H1 (cell line): ENCODE measurements around the gene PATJ. TPM values are rescaled to one million over a fixed set of nuclear protein-coding genes. Genes with fewer than 3 reads are reported as not detected.

Source experiments
- CTCF ChIA-PET: fragments of 300-600 bp; sonication (Branson Sonifier 250); formaldehyde crosslinking; loops from one replicate; lab custom pipeline; 2021; ENCODE audit not compliant: partially characterized antibody; lab: Charles Lee
- POLR2A ChIA-PET: fragments of 300-600 bp; sonication (Branson Sonifier 250); formaldehyde crosslinking; loops from one replicate; lab custom pipeline; 2021; ENCODE audit warnings: inconsistent platforms; ENCODE audit not compliant: partially characterized antibody; lab: Charles Lee
- DNase-seq, 2 experiments: peaks; one replicate each; pipeline versions ENCODE4 v3.0.0 to v3.0.0-alpha.2; 2010 to 2022; ENCODE audit warnings: low spot score in 2 of 2, low read depth in 1 of 2, mixed read lengths in 1 of 2
- FAIRE-seq: peaks from 2 replicates; lab custom pipeline; 2011; peaks lifted over from hg19 to GRCh38; lab: Jason Lieb, UNC
- H2AFZ ChIP-seq: 2 replicates; pipeline ENCODE4 v1.8.1; 2012; ENCODE audit warnings: low read length, inconsistent platforms
- H2AK5ac ChIP-seq: 2 replicates; pipeline ENCODE4 v1.6.1; 2013; ENCODE audit warnings: low read depth, low read length
- H2BK120ac ChIP-seq: replicated peaks from 2 replicates; pipeline ENCODE3; 2013; ENCODE audit warnings: low read depth, low read length, inconsistent platforms
- H2BK12ac ChIP-seq: 2 replicates; pipeline ENCODE4 v1.6.1; 2013; ENCODE audit warnings: low read depth, low read length
- H2BK15ac ChIP-seq: 2 replicates; pipeline ENCODE4 v1.6.1; 2013; ENCODE audit warnings: low read length
- H2BK20ac ChIP-seq: 2 replicates; pipeline ENCODE4 v1.6.1; 2013; ENCODE audit warnings: low read length
- H2BK5ac ChIP-seq: 2 replicates; pipeline ENCODE4 v1.6.1; 2013; ENCODE audit warnings: low read depth, low read length
- H3K14ac ChIP-seq: 2 replicates; pipeline ENCODE4 v1.6.1; 2013; ENCODE audit warnings: inconsistent platforms; ENCODE audit not compliant: insufficient read length
- H3K18ac ChIP-seq: 2 replicates; pipeline ENCODE4 v1.6.1; 2013; ENCODE audit warnings: low read length; ENCODE audit errors: extremely low read depth
- H3K23ac ChIP-seq: 2 replicates; pipeline ENCODE4 v1.6.1; 2013; ENCODE audit warnings: inconsistent platforms; ENCODE audit not compliant: insufficient read length
- H3K23me2 ChIP-seq: 2 replicates; pipeline ENCODE4 v1.6.1; 2013; ENCODE audit warnings: low read depth, low read length
- H3K27ac ChIP-seq: 2 replicates; pipeline ENCODE4 v1.6.1; 2011; ENCODE audit warnings: low read depth, low read length, inconsistent platforms
- H3K27me3 ChIP-seq, 4 experiments: replicated peaks in 1 of 4; 1 replicate in 1 of 4; 2 replicates in 3 of 4; pipeline versions ENCODE4 v1.6.1 to v1.8.1; 2011 to 2013; ENCODE audit warnings: low read length in 3 of 4, mild to moderate bottlenecking in 3 of 4, inconsistent platforms in 2 of 4, mixed read lengths in 2 of 4, moderate library complexity in 1 of 4; ENCODE audit not compliant: control insufficient read depth in 3 of 4, insufficient read depth in 3 of 4; ENCODE audit errors: extremely low read depth in 1 of 4
- H3K36me3 ChIP-seq, 4 experiments: 2 replicates each; pipeline versions ENCODE4 v1.6.1 to v1.8.1; 2011 to 2013; ENCODE audit warnings: mild to moderate bottlenecking in 4 of 4, low read length in 3 of 4, moderate library complexity in 2 of 4, control low read depth in 1 of 4, inconsistent platforms in 1 of 4; ENCODE audit not compliant: insufficient read depth in 4 of 4, control insufficient read depth in 2 of 4
- H3K4ac ChIP-seq: replicated peaks from 2 replicates; pipeline ENCODE3; 2013; ENCODE audit warnings: low read length, low read depth, mixed read lengths, inconsistent platforms; ENCODE audit not compliant: insufficient read length
- H3K4me1 ChIP-seq, 4 experiments: replicated peaks in 1 of 4; 1 replicate in 1 of 4; 2 replicates in 3 of 4; pipeline versions ENCODE4 v1.6.1 to v1.8.1; 2011 to 2013; ENCODE audit warnings: low read length in 3 of 4, inconsistent platforms in 2 of 4, mixed read lengths in 1 of 4; ENCODE audit not compliant: insufficient read depth in 4 of 4, control insufficient read depth in 3 of 4
- H3K4me2 ChIP-seq, 2 experiments: 2 replicates each; pipeline versions ENCODE4 v1.6.1 to v1.8.1; 2011 to 2013; ENCODE audit warnings: low read depth in 2 of 2, low read length in 2 of 2, control low read depth in 1 of 2, inconsistent platforms in 1 of 2, mild to moderate bottlenecking in 1 of 2; ENCODE audit not compliant: insufficient read depth in 1 of 2
- H3K4me3 ChIP-seq, 4 experiments: fragments of 200-600, 300-600 bp in 1 of 4; sonication (generic), shearing (Covaris generic), sonication (Bioruptor Twin) in 1 of 4; 2 replicates each; pipeline versions ENCODE4 v1.5.1 to v1.8.1; 2011 to 2016; ENCODE audit warnings: low read length in 4 of 4, low read depth in 3 of 4, control low read depth in 2 of 4, inconsistent platforms in 2 of 4, mild to moderate bottlenecking in 2 of 4, mixed read lengths in 1 of 4, moderate library complexity in 1 of 4; ENCODE audit not compliant: insufficient read depth in 2 of 4; ENCODE audit errors: extremely low read depth in 1 of 4
- H3K56ac ChIP-seq: replicated peaks from 2 replicates; pipeline ENCODE3; 2013; ENCODE audit warnings: low read depth, mild to moderate bottlenecking, mixed read lengths, low read length, inconsistent platforms; ENCODE audit not compliant: insufficient read length
- H3K79me1 ChIP-seq: 2 replicates; pipeline ENCODE4 v1.6.1; 2013; ENCODE audit warnings: low read depth, low read length, control low read depth
- H3K79me2 ChIP-seq, 2 experiments: 2 replicates each; pipeline versions ENCODE4 v1.6.1 to v1.8.1; 2012 to 2013; ENCODE audit warnings: low read length in 2 of 2, mild to moderate bottlenecking in 2 of 2, inconsistent platforms in 1 of 2; ENCODE audit not compliant: insufficient read depth in 2 of 2, control insufficient read depth in 1 of 2
- H3K9ac ChIP-seq, 4 experiments: replicated peaks in 1 of 4; 1 replicate in 1 of 4; 2 replicates in 3 of 4; pipeline versions ENCODE4 v1.6.1 to v1.8.1; 2011 to 2013; ENCODE audit warnings: low read depth in 3 of 4, low read length in 3 of 4, control low read depth in 2 of 4, mild to moderate bottlenecking in 2 of 4, moderate library complexity in 2 of 4, inconsistent platforms in 1 of 4; ENCODE audit errors: extremely low read depth in 1 of 4
- H3K9me3 ChIP-seq, 2 experiments: 2 replicates each; pipeline versions ENCODE4 v1.6.1 to v1.8.1; 2012 to 2013; ENCODE audit warnings: mild to moderate bottlenecking in 2 of 2, moderate library complexity in 2 of 2, control low read depth in 1 of 2, inconsistent platforms in 1 of 2, low read depth in 1 of 2, low read length in 1 of 2, mixed read lengths in 1 of 2; ENCODE audit not compliant: insufficient read depth in 2 of 2
- H4K20me1 ChIP-seq, 2 experiments: replicated peaks in 1 of 2; 2 replicates each; pipeline versions ENCODE3 to v1.8.1; 2011 to 2013; ENCODE audit warnings: inconsistent platforms in 2 of 2, low read length in 2 of 2, mild to moderate bottlenecking in 1 of 2; ENCODE audit not compliant: insufficient read depth in 2 of 2, control insufficient read depth in 1 of 2
- H4K5ac ChIP-seq: 2 replicates; pipeline ENCODE4 v1.6.1; 2013; ENCODE audit warnings: low read length, low read depth, mixed read lengths, inconsistent platforms; ENCODE audit not compliant: insufficient read length
- H4K8ac ChIP-seq: 2 replicates; pipeline ENCODE4 v1.8.0; 2013; ENCODE audit warnings: mild to moderate bottlenecking, moderate library complexity, low read length, inconsistent platforms; ENCODE audit not compliant: insufficient read depth; ENCODE audit errors: extremely low read depth
- H4K91ac ChIP-seq: replicated peaks from 2 replicates; pipeline ENCODE3; 2013; ENCODE audit warnings: low read length, mixed read lengths, inconsistent platforms; ENCODE audit not compliant: insufficient read length
- BACH1 ChIP-seq: IDR thresholded peaks from 2 replicates; pipeline ENCODE4 v1.6.1; 2012; ENCODE audit warnings: low read length, improper control_type of control experiment
- FOSL1 ChIP-seq: IDR thresholded peaks from 2 replicates; pipeline ENCODE4 v1.6.1; 2011; ENCODE audit warnings: mild to moderate bottlenecking, low read depth, low read length, moderate library complexity; ENCODE audit not compliant: insufficient read depth
- POLR2A ChIP-seq, 2 experiments: IDR thresholded peaks; 1 replicate in 1 of 2; 2 replicates in 1 of 2; pipeline ENCODE4 v1.6.1; 2011; ENCODE audit warnings: low read depth in 2 of 2, low read length in 2 of 2, mild to moderate bottlenecking in 2 of 2; ENCODE audit errors: control extremely low read depth in 1 of 2
- RFX5 ChIP-seq: IDR thresholded peaks from 2 replicates; pipeline ENCODE4 v1.6.1; 2011; ENCODE audit warnings: low read depth, low read length, improper control_type of control experiment, borderline replicate concordance
- SRF ChIP-seq: IDR thresholded peaks from 2 replicates; pipeline ENCODE4 v1.6.1; 2011; ENCODE audit warnings: mild to moderate bottlenecking, low read depth, low read length, moderate library complexity
- YY1 ChIP-seq: IDR thresholded peaks from 2 replicates; pipeline ENCODE4 v1.6.1; 2011; ENCODE audit warnings: low read depth, mild to moderate bottlenecking, low read length
- WGBS, 2 experiments: shearing (Covaris generic) in 1 of 2; methylation state at CpG; one replicate each; pipeline versions ENCODE4 v1.1.6 to v1.1.7; 2013 to 2015; ENCODE audit warnings: low lambda C conversion rate in 2 of 2, mixed read lengths in 2 of 2, inconsistent platforms in 1 of 2, low coverage in 1 of 2, missing lambda C conversion rate in 1 of 2; ENCODE audit not compliant: insufficient replicate concordance in 2 of 2, insufficient coverage in 1 of 2, insufficient read length in 1 of 2; ENCODE audit errors: extremely low coverage in 1 of 2, missing lambda C conversion rate in 1 of 2; 5-methylcytosine and 5-hydroxymethylcytosine counted together
- polyA plus RNA-seq, 7 experiments: library from polyadenylated mRNA; depleted of rRNA in 3 of 7; stranded (reverse) in 5 of 7; unstranded in 2 of 7; fragments of >200 nt in 5 of 7; fragments of 200-250 nt in 2 of 7; gene quantifications; 1 replicate in 5 of 7; 2 replicates in 1 of 7; 4 replicates in 1 of 7; pipeline versions ENCODE4 v1.2.1 to v1.2.3, GENCODE V29; 2011 to 2013; ENCODE audit warnings: missing spikeins in 2 of 7, mixed read lengths in 2 of 7
- total RNA-seq: library from RNA; stranded (reverse); fragmentation: NEBNext Ultra II Directional; extraction: Animal tissue kit (Norgen Biotek cat#: 25700); gene quantifications from 2 replicates; pipeline ENCODE4 v1.2.1, GENCODE V29; 2021
- TF ChIP-seq, protein P1 (sequence below): IDR thresholded peaks from 2 replicates; pipeline ENCODE4 v1.6.1; 2011; ENCODE audit warnings: low read depth, mild to moderate bottlenecking, low read length; ENCODE audit not compliant: insufficient read depth

PATJ gene
- total and polyA plus RNA-seq, 2 of the 8 experiments (the other 6 are each of a cell fraction or from before 2014, with no cell fraction given), result 8.2 to 55.6 TPM

DNA sequence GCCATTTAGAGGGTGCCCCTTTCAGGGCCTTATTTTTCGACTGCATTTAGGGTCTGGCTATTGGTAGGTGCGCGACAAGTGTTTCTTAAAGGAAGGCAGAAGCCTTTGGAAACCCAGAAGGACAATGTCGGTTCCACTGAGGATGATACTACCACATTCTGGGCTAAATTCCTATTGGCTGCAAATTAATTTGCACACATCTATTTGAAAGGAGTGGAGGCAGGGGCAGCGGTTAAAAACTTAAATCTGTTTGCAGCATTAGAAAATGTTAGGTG lies 1.1 kb downstream of the PATJ start:
- H3K4me3 ChIP-seq, result peak overlapping the region; percentile 73 to 90 (median 86)
- POLR2A ChIA-PET, result interaction anchor here (0.8 to 1.8 kb wide), 6 partner anchors 10 to 37 kb away, joined by 3 to 6 read pairs (median 5); partner anchors contain the start of gene TM2D1
- H2BK15ac ChIP-seq, result no peak overlapping the region
- no peak overlapping the region for H2AFZ ChIP-seq
- H2BK5ac ChIP-seq, result 0 out of 2 replicates have a peak overlapping the region, but pooled peaks have one; percentile 32
- H3K4me2 ChIP-seq, result peak overlapping the region; percentile 72 to 78
- no peak overlapping the region for H3K56ac ChIP-seq
- no peaks in the 10 kb centered on the region for H3K36me3 ChIP-seq
- no peak overlapping the region for H2BK12ac ChIP-seq
- peaks cover 0 to 8% (median 2%) of the 10 kb centered on the region in 4 experiments; a peak in 5 of 7 replicates for H3K4me1 ChIP-seq
- no peak overlapping the region for H3K4ac ChIP-seq
- H3K23ac ChIP-seq, result no peak overlapping the region
- DNase-seq (no peak), FAIRE-seq (no peak)
- peaks cover 14 to 50% of the 10 kb centered on the region in 2 experiments for H3K79me2 ChIP-seq
- H2BK20ac ChIP-seq, result no peak overlapping the region
- no peak overlapping the region for H2BK120ac ChIP-seq
- H3K9me3 ChIP-seq, result no peaks in the 10 kb centered on the region
- 0 out of 2 replicates have a peak overlapping the region, but pooled peaks have one; percentile 87 for H3K18ac ChIP-seq
- H3K9ac ChIP-seq, result peak overlapping the region in 1 of 4 experiments; percentile 73; a peak in 2 of 7 replicates
- no peak overlapping the region for H2AK5ac ChIP-seq
- no peak overlapping the region for H3K27ac ChIP-seq
- no peaks in the 10 kb centered on the region for H4K20me1 ChIP-seq
- peaks cover 3% of the 10 kb centered on the region; the same call in 1 of the 2 replicates for H3K79me1 ChIP-seq
- 32% methylated on average over 5 of the region's 5 CpGs; no CpG with 5 or more reads in 1 of the 2 experiments for WGBS, 2 experiments
- no peak overlapping the region for H4K5ac ChIP-seq
- no peaks in the 10 kb centered on the region for H3K27me3 ChIP-seq
- H3K14ac ChIP-seq, result no peak overlapping the region
- CTCF ChIA-PET, result interaction anchor here (0.5 to 1.5 kb wide), 3 partner anchors 11 to 102 kb away, joined by 3 read pairs; no protein-coding TSS in a partner anchor
- H4K8ac ChIP-seq, result no peak overlapping the region
- peaks cover 3% of the 10 kb centered on the region; the same call in 1 of the 2 replicates for H3K23me2 ChIP-seq
- H4K91ac ChIP-seq, result no peak overlapping the region
- TF ChIP-seq RFX5 (no peak), FOSL1 (no peak), SRF (no peak), YY1 (no peak), POLR2A (IDR thresholded peaks at IDR 0.05; ENCODE audit: control extremely low read depth in 1 of 2, low read depth in 2 of 2, low read length in 2 of 2) (no peak), BACH1 (no peak)
- TF ChIP-seq, protein P1, sequence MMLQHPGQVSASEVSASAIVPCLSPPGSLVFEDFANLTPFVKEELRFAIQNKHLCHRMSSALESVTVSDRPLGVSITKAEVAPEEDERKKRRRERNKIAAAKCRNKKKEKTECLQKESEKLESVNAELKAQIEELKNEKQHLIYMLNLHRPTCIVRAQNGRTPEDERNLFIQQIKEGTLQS, result no peak
